ENCODE measurements around the gene ZNF316.

GRCh38 chr7:6647080-6647479 is 10.0 kb downstream of the ZNF316 start:
- TF ChIP-seq CTCF (conservative IDR thresholded peaks at IDR 0.05 in 1 of 2, IDR thresholded peaks at IDR 0.05 in 1 of 2; ENCODE audit: low read depth in 1 of 2, low read length in 2 of 2) (no peak), EZH2 (IDR thresholded peaks at IDR 0.05; ENCODE audit: low read length, missing control alignments) (no peak)

Measured in fibroblast of lung (primary cell).